Erythroblast (primary cell): Measurements from ENCODE around the gene C5orf22.

Experiments
- DNase-seq, 2 experiments: peaks; one replicate each; lab custom pipeline; 2025; lab: John Stamatoyannopoulos, UW
- GATA1 ChIP-seq: IDR thresholded peaks from 2 replicates; pipeline ENCODE4 v1.6.1; 2011; ENCODE audit warnings: low read depth, mild to moderate bottlenecking, control low read depth, low read length, moderate library complexity
- POLR2A ChIP-seq: IDR thresholded peaks from 2 replicates; pipeline ENCODE4 v1.6.1; 2011; ENCODE audit warnings: mild to moderate bottlenecking, low read length

The C5orf22 gene

GRCh38 chr5:31531888-31532547 lies at the start of gene C5orf22, which contains the start of gene DROSHA:
C5orf22 (plus strand) TSS chr5:31532301; CDS start chr5:31532393, 92 bp downstream.
DROSHA (minus strand) TSS chr5:31532093; CDS start chr5:31529059, 3,034 bp downstream.
- peak; percentile 95 to 96 for DNase-seq
- TF ChIP-seq GATA1: no peak
- TF ChIP-seq POLR2A: peak; percentile 82

- TF ChIP-seq POLR2A: no peak
- TF ChIP-seq GATA1: no peak
- no peak for DNase-seq
These were observed 46.5 kb upstream of the C5orf22 start for GRCh38 chr5:31485376-31486207.

- TF ChIP-seq GATA1 (no peak), POLR2A (no peak)
- no peak for DNase-seq
These were observed 45.7 kb upstream of the C5orf22 start for GRCh38 chr5:31486441-31486840.

GRCh38 chr5:31487506-31487905 lies 44.6 kb upstream of the C5orf22 start:
- DNase-seq: peak in 1 of 2 experiments; percentile 7
- TF ChIP-seq GATA1 (no peak), POLR2A (no peak)

GRCh38 chr5:31492869-31493268 lies 39.2 kb upstream of the C5orf22 start:
- DNase-seq: no peak

GRCh38 chr5:31495336-31495735 lies 36.8 kb upstream of the C5orf22 start:
- TF ChIP-seq POLR2A (no peak), GATA1 (no peak)

More at GRCh38 chr5:31492869-31493268, 39.2 kb upstream of the C5orf22 start:
- TF ChIP-seq GATA1 (no peak), POLR2A (no peak)

GRCh38 chr5:31496301-31496700 lies 35.8 kb upstream of the C5orf22 start:
- TF ChIP-seq GATA1 (no peak), POLR2A (no peak)
- no peak for DNase-seq

More at GRCh38 chr5:31495336-31495735, 36.8 kb upstream of the C5orf22 start:
- DNase-seq: no peak

GRCh38 chr5:31496891-31497290 lies 35.2 kb upstream of the C5orf22 start:
- TF ChIP-seq GATA1: no peak
- TF ChIP-seq POLR2A: no peak
- DNase-seq: no peak

GRCh38 chr5:31500256-31500655 lies 31.8 kb upstream of the C5orf22 start:
- no peak for DNase-seq
- no peak for TF ChIP-seq GATA1
- no peak for TF ChIP-seq POLR2A

GRCh38 chr5:31502506-31502905 lies 29.6 kb upstream of the C5orf22 start:
- DNase-seq: no peak
- TF ChIP-seq POLR2A (no peak), GATA1 (no peak)

- no peak for TF ChIP-seq POLR2A
- DNase-seq: no peak
These were observed 27.6 kb upstream of the C5orf22 start for GRCh38 chr5:31504529-31504928.

- TF ChIP-seq GATA1 (no peak), POLR2A (no peak)
- no peak for DNase-seq
These were observed 20.8 kb upstream of the C5orf22 start for GRCh38 chr5:31511305-31511704.

- TF ChIP-seq POLR2A (no peak), GATA1 (no peak)
- no peak for DNase-seq
These were observed 15.3 kb upstream of the C5orf22 start for GRCh38 chr5:31516802-31517201.

- no peak for DNase-seq
- TF ChIP-seq GATA1: no peak
- no peak for TF ChIP-seq POLR2A
These were observed 9.1 kb upstream of the C5orf22 start for GRCh38 chr5:31523041-31523440.

- DNase-seq: peak; percentile 18 to 38
- TF ChIP-seq GATA1 (no peak), POLR2A (no peak)
These were observed 1.4 kb upstream of the C5orf22 start for GRCh38 chr5:31530541-31531265.
